HCT116 (cell line): ENCODE data around the gene CCKAR. TPM values are rescaled to one million over a fixed set of nuclear protein-coding genes. Genes with fewer than 3 reads are reported as not detected.

Experiments
- ATAC-seq: fragments of 200-7000 bp; cut with Tn5 transposase; 2 replicates; pipeline ENCODE4 v1.9.1; 2020; ENCODE audit warnings: mild to moderate bottlenecking, moderate library complexity
- BruUV-seq: library from RNA; stranded (reverse); fragments of 400-500 nt; replicated peaks from 2 replicates; lab custom pipeline; 2021; lab: Mats Ljungman, UMichigan
- CTCF ChIA-PET: fragments of 300-600 bp; sonication (Branson Sonifier 250); formaldehyde crosslinking; loops from one replicate; lab custom pipeline; 2021; ENCODE audit warnings: antibody characterized with exemption; lab: Charles Lee
- POLR2A ChIA-PET: fragments of 300-600, 350-600 bp; sonication (Branson Sonifier 250); formaldehyde crosslinking; loops from one replicate; lab custom pipeline; 2021; ENCODE audit warnings: antibody characterized with exemption; lab: Charles Lee
- RAD21 ChIA-PET, 2 experiments: fragments of 300-600 bp; sonication (Branson Sonifier 250); formaldehyde crosslinking; loops; one replicate each; lab custom pipeline; 2023; ENCODE audit warnings: low total read pairs in 2 of 2; ENCODE audit not compliant: uncharacterized antibody in 2 of 2, unreplicated experiment in 2 of 2, low non-redundant PET in 1 of 2; lab: Charles Lee
- DNase-seq: peaks from one replicate; pipeline ENCODE4 v3.0.0-alpha.2; 2010; ENCODE audit warnings: low read depth, low spot score
- H2AFZ ChIP-seq: fragments of 200-600 bp; shearing (Covaris generic), sonication (generic); 2 replicates; pipeline ENCODE4 v1.6.1; 2017; ENCODE audit warnings: low read depth, mixed run types, mixed read lengths, antibody characterized with exemption, low read length; ENCODE audit not compliant: poor library complexity, severe bottlenecking
- H3K27ac ChIP-seq: 2 replicates; pipeline ENCODE4 v1.5.1; 2012; ENCODE audit warnings: low read depth, low read length
- H3K27me3 ChIP-seq: fragments of 200-600 bp; sonication (generic); 2 replicates; pipeline ENCODE4 v1.6.1; 2016; ENCODE audit warnings: mixed run types, low read length, mixed read lengths; ENCODE audit not compliant: insufficient read depth
- H3K36me3 ChIP-seq, 2 experiments: fragments of 200-500 bp in 1 of 2; fragments of 200-600 bp in 1 of 2; sonication (Bioruptor generic) in 1 of 2; sonication (generic) in 1 of 2; 2 replicates each; pipeline versions ENCODE4 v1.5.1 to v1.6.1; 2014 to 2016; ENCODE audit warnings: low read length in 2 of 2, inconsistent platforms in 1 of 2, mixed read lengths in 1 of 2, mixed run types in 1 of 2; ENCODE audit not compliant: insufficient read depth in 2 of 2, control insufficient read depth in 1 of 2
- H3K4me1 ChIP-seq, 2 experiments: fragments of 200-600 bp in 1 of 2; sonication (generic) in 1 of 2; 2 replicates each; pipeline versions ENCODE4 v1.5.1 to v1.6.1; 2012 to 2017; ENCODE audit warnings: low read length in 2 of 2, inconsistent platforms in 1 of 2, mild to moderate bottlenecking in 1 of 2, mixed read lengths in 1 of 2, mixed run types in 1 of 2, moderate library complexity in 1 of 2; ENCODE audit not compliant: insufficient read depth in 2 of 2, control insufficient read depth in 1 of 2
- H3K4me2 ChIP-seq: fragments of 200-600 bp; sonication (generic); 2 replicates; pipeline ENCODE4 v1.6.1; 2017; ENCODE audit warnings: mixed run types, low read length, mixed read lengths
- H3K4me3 ChIP-seq, 2 experiments: fragments of 200-600 bp in 1 of 2; sonication (generic) in 1 of 2; replicated peaks in 1 of 2; 2 replicates each; pipeline ENCODE4 v1.5.1; 2011 to 2016; ENCODE audit warnings: low read length in 2 of 2, control low read depth in 1 of 2, low read depth in 1 of 2, mild to moderate bottlenecking in 1 of 2, mixed read lengths in 1 of 2, mixed run types in 1 of 2
- H3K79me2 ChIP-seq: fragments of 200-600 bp; sonication (generic); 2 replicates; pipeline ENCODE4 v1.6.1; 2017; ENCODE audit warnings: mild to moderate bottlenecking, mixed run types, low read length, moderate library complexity, mixed read lengths; ENCODE audit not compliant: insufficient read depth
- H3K9ac ChIP-seq: fragments of 200-600 bp; sonication (generic); 2 replicates; pipeline ENCODE4 v1.6.1; 2016; ENCODE audit warnings: low read length, mixed read lengths
- H3K9me2 ChIP-seq: fragments of 200-600 bp; sonication (generic), shearing (Covaris generic); 2 replicates; pipeline ENCODE4 v1.6.1; 2017; ENCODE audit warnings: mixed run types, mild to moderate bottlenecking, moderate library complexity; ENCODE audit not compliant: insufficient read depth
- H3K9me3 ChIP-seq, 2 experiments: fragments of 200-500 bp in 1 of 2; fragments of 200-600 bp in 1 of 2; sonication (Bioruptor generic) in 1 of 2; sonication (generic) in 1 of 2; 2 replicates each; pipeline ENCODE4 v1.6.1; 2014 to 2017; ENCODE audit warnings: low read length in 2 of 2, mixed read lengths in 2 of 2, inconsistent platforms in 1 of 2, low read depth in 1 of 2, mild to moderate bottlenecking in 1 of 2, mixed run types in 1 of 2, moderate library complexity in 1 of 2; ENCODE audit not compliant: control insufficient read depth in 1 of 2, insufficient read depth in 1 of 2
- H4K20me1 ChIP-seq: fragments of 200-600 bp; sonication (generic), shearing (Covaris generic); 2 replicates; pipeline ENCODE4 v1.6.1; 2017; ENCODE audit warnings: mixed run types, mild to moderate bottlenecking, moderate library complexity; ENCODE audit not compliant: insufficient read depth
- ATF3 ChIP-seq: IDR thresholded peaks from 2 replicates; pipeline ENCODE4 v1.6.1; 2012
- EGR1 ChIP-seq: IDR thresholded peaks from 2 replicates; pipeline ENCODE4 v1.6.1; 2012; ENCODE audit warnings: low read depth
- ELF1 ChIP-seq: IDR thresholded peaks from 2 replicates; pipeline ENCODE4 v1.6.1; 2012; ENCODE audit warnings: low read depth, borderline replicate concordance
- EZH2 ChIP-seq: fragments of 200-600 bp; sonication (generic); IDR thresholded peaks from 2 replicates; pipeline ENCODE4 v1.6.1; 2017; ENCODE audit warnings: antibody characterized with exemption, mixed run types
- EZH2phosphoT487 ChIP-seq: fragments of 200-600 bp; IDR thresholded peaks from 2 replicates; pipeline ENCODE4 v1.6.1; 2018; ENCODE audit warnings: antibody characterized with exemption, borderline replicate concordance
- FOSL1 ChIP-seq: IDR thresholded peaks from 2 replicates; pipeline ENCODE4 v1.6.1; 2012; ENCODE audit warnings: low read depth
- JUND ChIP-seq: IDR thresholded peaks from 2 replicates; pipeline ENCODE4 v1.6.1; 2012
- MAX ChIP-seq: IDR thresholded peaks from 2 replicates; pipeline ENCODE4 v1.6.1; 2012
- POLR2A ChIP-seq: IDR thresholded peaks from 2 replicates; pipeline ENCODE4 v1.7.0; 2011; ENCODE audit warnings: borderline replicate concordance; ENCODE audit not compliant: insufficient read depth, insufficient read length; ENCODE audit errors: extremely low read depth
- POLR2AphosphoS5 ChIP-seq: IDR thresholded peaks from 2 replicates; pipeline ENCODE4 v1.6.1; 2011; ENCODE audit warnings: mild to moderate bottlenecking, low read depth, low read length, moderate library complexity
- RAD21 ChIP-seq: IDR thresholded peaks from 2 replicates; pipeline ENCODE4 v1.6.1; 2012; ENCODE audit warnings: low read depth, mild to moderate bottlenecking
- SRF ChIP-seq: IDR thresholded peaks from 2 replicates; pipeline ENCODE4 v1.6.1; 2012; ENCODE audit warnings: low read depth
- TCF7L2 ChIP-seq: IDR thresholded peaks from 2 replicates; pipeline ENCODE4 v1.7.0; 2011; ENCODE audit warnings: borderline replicate concordance, inconsistent platforms; ENCODE audit not compliant: insufficient read depth, insufficient read length; ENCODE audit errors: extremely low read depth
- YY1 ChIP-seq: IDR thresholded peaks from 2 replicates; pipeline ENCODE4 v1.6.1; 2011; ENCODE audit warnings: low read length, low read depth, moderate library complexity, mild to moderate bottlenecking; ENCODE audit not compliant: insufficient replicate concordance; ENCODE audit errors: extremely low read depth
- ZFX ChIP-seq: fragments of 450-650 bp; IDR thresholded peaks from 2 replicates; pipeline ENCODE4 v1.6.1; 2017
- intact Hi-C: fragments of 100-400 bp; cut with micrococcal nuclease; formaldehyde crosslinking; loops from 2 replicates; pipeline ENCODE4 v1.10.0; 2022
- total RNA-seq: library from RNA; stranded (reverse); gene quantifications from one replicate; pipeline ENCODE4 v1.2.1, GENCODE V29; 2021; ENCODE audit not compliant: unreplicated experiment
- TF ChIP-seq, protein P1 (sequence below), 3 experiments: fragments of 200-600 bp in 1 of 3; sonication (generic) in 1 of 3; IDR thresholded peaks in 2 of 3; conservative IDR thresholded peaks in 1 of 3; 2 replicates each; pipeline ENCODE4 v1.5.1; 2012 to 2017; ENCODE audit warnings: low read depth in 2 of 3, low read length in 2 of 3, antibody characterized with exemption in 1 of 3, borderline replicate concordance in 1 of 3, control low read depth in 1 of 3, mild to moderate bottlenecking in 1 of 3, mixed read lengths in 1 of 3, mixed run types in 1 of 3, moderate library complexity in 1 of 3; ENCODE audit not compliant: insufficient read depth in 1 of 3
- TF ChIP-seq, protein P2 (sequence below): IDR thresholded peaks from 2 replicates; pipeline ENCODE4 v1.6.1; 2012; ENCODE audit warnings: low read depth

The CCKAR gene
- total RNA-seq, 1 experiment from 2014 or later, result not detected

- H3K4me3 ChIP-seq, result no peak overlapping the region
- no peak for TF ChIP-seq ATF3
- TF ChIP-seq, protein P1, sequence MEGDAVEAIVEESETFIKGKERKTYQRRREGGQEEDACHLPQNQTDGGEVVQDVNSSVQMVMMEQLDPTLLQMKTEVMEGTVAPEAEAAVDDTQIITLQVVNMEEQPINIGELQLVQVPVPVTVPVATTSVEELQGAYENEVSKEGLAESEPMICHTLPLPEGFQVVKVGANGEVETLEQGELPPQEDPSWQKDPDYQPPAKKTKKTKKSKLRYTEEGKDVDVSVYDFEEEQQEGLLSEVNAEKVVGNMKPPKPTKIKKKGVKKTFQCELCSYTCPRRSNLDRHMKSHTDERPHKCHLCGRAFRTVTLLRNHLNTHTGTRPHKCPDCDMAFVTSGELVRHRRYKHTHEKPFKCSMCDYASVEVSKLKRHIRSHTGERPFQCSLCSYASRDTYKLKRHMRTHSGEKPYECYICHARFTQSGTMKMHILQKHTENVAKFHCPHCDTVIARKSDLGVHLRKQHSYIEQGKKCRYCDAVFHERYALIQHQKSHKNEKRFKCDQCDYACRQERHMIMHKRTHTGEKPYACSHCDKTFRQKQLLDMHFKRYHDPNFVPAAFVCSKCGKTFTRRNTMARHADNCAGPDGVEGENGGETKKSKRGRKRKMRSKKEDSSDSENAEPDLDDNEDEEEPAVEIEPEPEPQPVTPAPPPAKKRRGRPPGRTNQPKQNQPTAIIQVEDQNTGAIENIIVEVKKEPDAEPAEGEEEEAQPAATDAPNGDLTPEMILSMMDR (IDR thresholded peaks at IDR 0.05 in 2 of 3, conservative IDR thresholded peaks at IDR 0.05 in 1 of 3; ENCODE audit: borderline replicate concordance in 1 of 3, insufficient read depth in 1 of 3, low read depth in 2 of 3, low read length in 2 of 3), result no peak
- no peak for TF ChIP-seq MAX
- no peak for TF ChIP-seq FOSL1
- no peak for TF ChIP-seq EGR1
- no peak for TF ChIP-seq ZFX
- TF ChIP-seq EZH2, result no peak
- no peak for TF ChIP-seq POLR2A
- no peak for TF ChIP-seq SRF
- no peak for TF ChIP-seq ELF1
- no peak for TF ChIP-seq YY1
- no peak for TF ChIP-seq TCF7L2
- no peak for TF ChIP-seq POLR2AphosphoS5
- no peak for TF ChIP-seq RAD21
- no peak for TF ChIP-seq EZH2phosphoT487
- TF ChIP-seq, protein P2, sequence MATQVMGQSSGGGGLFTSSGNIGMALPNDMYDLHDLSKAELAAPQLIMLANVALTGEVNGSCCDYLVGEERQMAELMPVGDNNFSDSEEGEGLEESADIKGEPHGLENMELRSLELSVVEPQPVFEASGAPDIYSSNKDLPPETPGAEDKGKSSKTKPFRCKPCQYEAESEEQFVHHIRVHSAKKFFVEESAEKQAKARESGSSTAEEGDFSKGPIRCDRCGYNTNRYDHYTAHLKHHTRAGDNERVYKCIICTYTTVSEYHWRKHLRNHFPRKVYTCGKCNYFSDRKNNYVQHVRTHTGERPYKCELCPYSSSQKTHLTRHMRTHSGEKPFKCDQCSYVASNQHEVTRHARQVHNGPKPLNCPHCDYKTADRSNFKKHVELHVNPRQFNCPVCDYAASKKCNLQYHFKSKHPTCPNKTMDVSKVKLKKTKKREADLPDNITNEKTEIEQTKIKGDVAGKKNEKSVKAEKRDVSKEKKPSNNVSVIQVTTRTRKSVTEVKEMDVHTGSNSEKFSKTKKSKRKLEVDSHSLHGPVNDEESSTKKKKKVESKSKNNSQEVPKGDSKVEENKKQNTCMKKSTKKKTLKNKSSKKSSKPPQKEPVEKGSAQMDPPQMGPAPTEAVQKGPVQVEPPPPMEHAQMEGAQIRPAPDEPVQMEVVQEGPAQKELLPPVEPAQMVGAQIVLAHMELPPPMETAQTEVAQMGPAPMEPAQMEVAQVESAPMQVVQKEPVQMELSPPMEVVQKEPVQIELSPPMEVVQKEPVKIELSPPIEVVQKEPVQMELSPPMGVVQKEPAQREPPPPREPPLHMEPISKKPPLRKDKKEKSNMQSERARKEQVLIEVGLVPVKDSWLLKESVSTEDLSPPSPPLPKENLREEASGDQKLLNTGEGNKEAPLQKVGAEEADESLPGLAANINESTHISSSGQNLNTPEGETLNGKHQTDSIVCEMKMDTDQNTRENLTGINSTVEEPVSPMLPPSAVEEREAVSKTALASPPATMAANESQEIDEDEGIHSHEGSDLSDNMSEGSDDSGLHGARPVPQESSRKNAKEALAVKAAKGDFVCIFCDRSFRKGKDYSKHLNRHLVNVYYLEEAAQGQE, result no peak
- TF ChIP-seq JUND, result no peak
- TF ChIP-seq, all 23 proteins: peak for 0
- ChIA-PET POLR2A (no interaction called here), RAD21 (no interaction called here), CTCF (no interaction called here)
- Histone ChIP-seq H3K4me1 (no peaks in the 10 kb centered on the region), H3K27me3 (no peaks in the 10 kb centered on the region), H2AFZ (no peak overlapping the region), H3K36me3 (no peaks in the 10 kb centered on the region), H3K9ac (no peak overlapping the region), H4K20me1 (no peaks in the 10 kb centered on the region), H3K9me2 (no peaks in the 10 kb centered on the region), H3K27ac (no peak overlapping the region), H3K79me2 (no peaks in the 10 kb centered on the region), H3K9me3 (no peaks in the 10 kb centered on the region), H3K4me2 (no peak overlapping the region)
- intact Hi-C loops, result no loop called here
- ATAC-seq (no peak), DNase-seq (no peak)
- no TSS peak for BruUV-seq
Measured at GRCh38 chr4:26515936-26516335, 25.7 kb upstream of the CCKAR start.
